ENCODE data around the gene GABRG3.

GABRG3 gene

DNA sequence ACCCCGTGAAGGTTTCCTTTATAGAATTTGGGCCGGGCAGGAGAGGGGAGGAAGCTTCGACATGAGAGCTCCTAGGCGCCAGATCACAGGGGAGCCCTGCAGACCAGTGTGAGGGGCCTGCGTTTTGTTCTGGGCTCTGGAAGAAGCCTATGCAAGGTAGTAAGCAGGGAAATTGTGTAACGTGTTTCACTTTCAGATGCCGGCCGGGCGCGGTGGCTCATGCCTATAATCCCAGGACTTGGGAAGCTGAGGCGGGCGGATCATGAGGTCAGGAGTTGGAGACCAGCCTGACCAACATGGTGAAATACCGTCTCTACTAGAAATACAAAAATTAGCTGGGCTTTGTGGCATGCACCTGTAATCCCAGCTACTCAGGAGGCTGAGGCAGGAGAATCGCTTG is 65.2 kb downstream of the GABRG3 start:
- H2AFZ ChIP-seq (ENCODE audit: low read depth): no peak overlapping the region
- no peak overlapping the region for H3K4me3 ChIP-seq (IDR thresholded peaks at IDR 0.05; ENCODE audit: insufficient read depth, low read depth, low read length)
- no peaks in the 10 kb centered on the region for H3K79me2 ChIP-seq (ENCODE audit: insufficient read depth, low read depth)
- H3K36me3 ChIP-seq (ENCODE audit: insufficient read depth): no peaks in the 10 kb centered on the region
- no peak overlapping the region for H3K4me2 ChIP-seq
- no peaks in the 10 kb centered on the region for H3K27me3 ChIP-seq (ENCODE audit: insufficient read depth, low read depth)
- TF ChIP-seq, protein P1, sequence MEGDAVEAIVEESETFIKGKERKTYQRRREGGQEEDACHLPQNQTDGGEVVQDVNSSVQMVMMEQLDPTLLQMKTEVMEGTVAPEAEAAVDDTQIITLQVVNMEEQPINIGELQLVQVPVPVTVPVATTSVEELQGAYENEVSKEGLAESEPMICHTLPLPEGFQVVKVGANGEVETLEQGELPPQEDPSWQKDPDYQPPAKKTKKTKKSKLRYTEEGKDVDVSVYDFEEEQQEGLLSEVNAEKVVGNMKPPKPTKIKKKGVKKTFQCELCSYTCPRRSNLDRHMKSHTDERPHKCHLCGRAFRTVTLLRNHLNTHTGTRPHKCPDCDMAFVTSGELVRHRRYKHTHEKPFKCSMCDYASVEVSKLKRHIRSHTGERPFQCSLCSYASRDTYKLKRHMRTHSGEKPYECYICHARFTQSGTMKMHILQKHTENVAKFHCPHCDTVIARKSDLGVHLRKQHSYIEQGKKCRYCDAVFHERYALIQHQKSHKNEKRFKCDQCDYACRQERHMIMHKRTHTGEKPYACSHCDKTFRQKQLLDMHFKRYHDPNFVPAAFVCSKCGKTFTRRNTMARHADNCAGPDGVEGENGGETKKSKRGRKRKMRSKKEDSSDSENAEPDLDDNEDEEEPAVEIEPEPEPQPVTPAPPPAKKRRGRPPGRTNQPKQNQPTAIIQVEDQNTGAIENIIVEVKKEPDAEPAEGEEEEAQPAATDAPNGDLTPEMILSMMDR (conservative IDR thresholded peaks at IDR 0.05; ENCODE audit: low read depth, low read length): no peak
- H3K9ac ChIP-seq: no peak overlapping the region
- H3K27ac ChIP-seq: no peak overlapping the region
- H3K4me1 ChIP-seq (ENCODE audit: low read depth, poor library complexity, severe bottlenecking): no peaks in the 10 kb centered on the region
- H4K20me1 ChIP-seq (ENCODE audit: insufficient read depth): no peaks in the 10 kb centered on the region

GRCh38 chr15:27037501-27037900 is 66.5 kb downstream of the GABRG3 start:
- H3K4me1 ChIP-seq (ENCODE audit: low read depth, poor library complexity, severe bottlenecking): no peaks in the 10 kb centered on the region
- H3K4me2 ChIP-seq: no peak overlapping the region
- H3K27ac ChIP-seq: no peak overlapping the region
- no peak overlapping the region for H2AFZ ChIP-seq (ENCODE audit: low read depth)
- H3K4me3 ChIP-seq (IDR thresholded peaks at IDR 0.05; ENCODE audit: insufficient read depth, low read depth, low read length): no peak overlapping the region
- no peaks in the 10 kb centered on the region for H3K79me2 ChIP-seq (ENCODE audit: insufficient read depth, low read depth)
- H3K27me3 ChIP-seq (ENCODE audit: insufficient read depth, low read depth): no peaks in the 10 kb centered on the region
- H3K36me3 ChIP-seq (ENCODE audit: insufficient read depth): no peaks in the 10 kb centered on the region
- TF ChIP-seq, protein P1 (conservative IDR thresholded peaks at IDR 0.05; ENCODE audit: low read depth, low read length): no peak
- H4K20me1 ChIP-seq (ENCODE audit: insufficient read depth): no peaks in the 10 kb centered on the region
- H3K9ac ChIP-seq: no peak overlapping the region

DNA sequence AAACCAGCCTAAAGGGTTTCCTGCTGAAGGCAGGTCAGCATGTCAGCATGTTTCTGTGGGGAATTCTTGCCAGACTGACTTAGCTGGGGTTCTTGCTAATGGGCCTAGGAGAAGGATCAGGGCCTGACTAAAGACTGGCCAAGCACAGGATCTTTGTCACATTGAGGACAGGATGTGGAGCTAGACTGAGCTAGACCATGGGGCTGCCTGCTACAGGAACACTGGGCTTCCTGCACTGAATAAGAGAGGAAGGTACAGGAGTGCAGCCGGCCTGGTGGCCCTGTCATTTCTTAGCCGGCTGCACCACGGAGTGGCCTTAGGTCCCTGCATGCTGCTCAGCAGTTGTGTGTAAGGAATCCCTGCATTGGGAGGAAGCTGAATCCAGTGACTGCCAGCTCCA is 68.2 kb downstream of the GABRG3 start:
- TF ChIP-seq, protein P1 (conservative IDR thresholded peaks at IDR 0.05; ENCODE audit: low read depth, low read length): no peak
- Histone ChIP-seq H3K9ac (no peak overlapping the region), H3K4me2 (no peak overlapping the region), H2AFZ (ENCODE audit: low read depth) (no peak overlapping the region), H3K79me2 (ENCODE audit: insufficient read depth, low read depth) (no peaks in the 10 kb centered on the region), H3K36me3 (ENCODE audit: insufficient read depth) (no peaks in the 10 kb centered on the region), H4K20me1 (ENCODE audit: insufficient read depth) (no peaks in the 10 kb centered on the region), H3K27ac (no peak overlapping the region), H3K27me3 (ENCODE audit: insufficient read depth, low read depth) (no peaks in the 10 kb centered on the region), H3K4me1 (ENCODE audit: low read depth, poor library complexity, severe bottlenecking) (no peaks in the 10 kb centered on the region), H3K4me3 (IDR thresholded peaks at IDR 0.05; ENCODE audit: insufficient read depth, low read depth, low read length) (no peak overlapping the region)

- Histone ChIP-seq H3K36me3 (ENCODE audit: insufficient read depth) (no peaks in the 10 kb centered on the region), H3K27ac (no peak overlapping the region), H2AFZ (ENCODE audit: low read depth) (no peak overlapping the region), H3K27me3 (ENCODE audit: insufficient read depth, low read depth) (no peaks in the 10 kb centered on the region), H3K4me3 (IDR thresholded peaks at IDR 0.05; ENCODE audit: insufficient read depth, low read depth, low read length) (no peak overlapping the region), H4K20me1 (ENCODE audit: insufficient read depth) (no peaks in the 10 kb centered on the region), H3K9ac (no peak overlapping the region), H3K4me1 (ENCODE audit: low read depth, poor library complexity, severe bottlenecking) (no peaks in the 10 kb centered on the region), H3K4me2 (no peak overlapping the region), H3K79me2 (ENCODE audit: insufficient read depth, low read depth) (no peaks in the 10 kb centered on the region)
- TF ChIP-seq, protein P1 (conservative IDR thresholded peaks at IDR 0.05; ENCODE audit: low read depth, low read length): no peak
Observed at GRCh38 chr15:27042230-27042629, 71.2 kb downstream of the GABRG3 start.

Measured in KMS-11 (cell line).